Neuronal stem cell (in vitro differentiated cells): ENCODE data around the gene LAD1.

Source experiments
- DNase-seq: peaks from one replicate; pipeline ENCODE4 v3.0.0-alpha.2; 2013; ENCODE audit warnings: low spot score
- H2AFZ ChIP-seq: one replicate; pipeline ENCODE4 v1.6.1; 2013; ENCODE audit warnings: mild to moderate bottlenecking, low read length, inconsistent platforms
- H2AK5ac ChIP-seq: 2 replicates; pipeline ENCODE4 v1.6.1; 2013; ENCODE audit warnings: low read depth, mild to moderate bottlenecking, inconsistent platforms, low read length, moderate library complexity, mixed read lengths
- H2BK120ac ChIP-seq: 2 replicates; pipeline ENCODE4 v1.6.1; 2013; ENCODE audit warnings: low read depth, mild to moderate bottlenecking, inconsistent platforms, low read length, moderate library complexity, mixed read lengths
- H2BK12ac ChIP-seq: one replicate; pipeline ENCODE4 v1.6.1; 2013; ENCODE audit warnings: low read length, inconsistent platforms
- H2BK15ac ChIP-seq: 2 replicates; pipeline ENCODE4 v1.6.1; 2013; ENCODE audit warnings: mild to moderate bottlenecking, low read length, inconsistent platforms, mixed read lengths
- H2BK5ac ChIP-seq: one replicate; pipeline ENCODE4 v1.6.1; 2013; ENCODE audit warnings: inconsistent platforms, mild to moderate bottlenecking, low read length, moderate library complexity
- H3K14ac ChIP-seq: one replicate; pipeline ENCODE4 v1.6.1; 2013; ENCODE audit warnings: low read length, inconsistent platforms
- H3K18ac ChIP-seq: 2 replicates; pipeline ENCODE4 v1.6.1; 2013; ENCODE audit warnings: low read length, inconsistent platforms
- H3K23ac ChIP-seq: 2 replicates; pipeline ENCODE4 v1.6.1; 2013; ENCODE audit warnings: low read depth, mild to moderate bottlenecking, mixed read lengths, low read length, inconsistent platforms; ENCODE audit not compliant: poor library complexity
- H3K27ac ChIP-seq: replicated peaks from 3 replicates; pipeline ENCODE4 v1.5.1; 2013; ENCODE audit warnings: low read length, inconsistent platforms
- H3K27me3 ChIP-seq, 3 experiments: 2 replicates each; pipeline ENCODE4 v1.6.1; 2013; ENCODE audit warnings: low read length in 3 of 3, mild to moderate bottlenecking in 2 of 3, inconsistent platforms in 1 of 3, low read depth in 1 of 3, mixed read lengths in 1 of 3, moderate library complexity in 1 of 3; ENCODE audit not compliant: control insufficient read depth in 3 of 3, insufficient read depth in 3 of 3
- H3K36me3 ChIP-seq, 2 donors: replicated peaks in 1 of 2; 2 replicates each; pipeline ENCODE4 v1.6.1; 2013; ENCODE audit warnings: low read length in 2 of 2; ENCODE audit not compliant: control insufficient read depth in 2 of 2, insufficient read depth in 2 of 2
- H3K4ac ChIP-seq: 2 replicates; pipeline ENCODE4 v1.6.1; 2013; ENCODE audit warnings: inconsistent platforms, mild to moderate bottlenecking, low read length, moderate library complexity
- H3K4me1 ChIP-seq, 2 donors: 1 replicate in 1 of 2; 2 replicates in 1 of 2; pipeline ENCODE4 v1.6.1; 2013; ENCODE audit warnings: low read length in 2 of 2, low read depth in 1 of 2; ENCODE audit not compliant: control insufficient read depth in 2 of 2, insufficient read depth in 1 of 2
- H3K4me2 ChIP-seq: one replicate; pipeline ENCODE4 v1.6.1; 2013; ENCODE audit warnings: mild to moderate bottlenecking, low read length, inconsistent platforms; ENCODE audit not compliant: insufficient read depth, poor library complexity, severe bottlenecking
- H3K4me3 ChIP-seq, 2 donors: 2 replicates each; pipeline ENCODE4 v1.5.1; 2013; ENCODE audit warnings: low read length in 2 of 2, mild to moderate bottlenecking in 2 of 2, inconsistent platforms in 1 of 2, moderate library complexity in 1 of 2
- H3K79me1 ChIP-seq: one replicate; pipeline ENCODE4 v1.6.1; 2013; ENCODE audit warnings: low read depth, mild to moderate bottlenecking, inconsistent platforms, low read length, moderate library complexity
- H3K9ac ChIP-seq: one replicate; pipeline ENCODE4 v1.6.1; 2013; ENCODE audit warnings: mild to moderate bottlenecking, low read depth, low read length, inconsistent platforms; ENCODE audit not compliant: poor library complexity
- H3K9me3 ChIP-seq, 2 donors: replicated peaks in 1 of 2; 2 replicates each; pipeline versions ENCODE3 to v1.6.1; 2013; ENCODE audit warnings: low read length in 2 of 2, mild to moderate bottlenecking in 2 of 2, inconsistent platforms in 1 of 2, low read depth in 1 of 2, mixed read lengths in 1 of 2, moderate library complexity in 1 of 2; ENCODE audit not compliant: control insufficient read depth in 2 of 2, insufficient read depth in 1 of 2
- H4K8ac ChIP-seq: one replicate; pipeline ENCODE4 v1.6.1; 2013; ENCODE audit warnings: low read depth, mild to moderate bottlenecking, inconsistent platforms, low read length, moderate library complexity
- H4K91ac ChIP-seq: one replicate; pipeline ENCODE4 v1.6.1; 2013; ENCODE audit warnings: low read length, low read depth, mild to moderate bottlenecking, inconsistent platforms; ENCODE audit not compliant: poor library complexity
- WGBS, 2 donors: extraction: QIAGEN DNeasy Blood & Tissue Kit; methylation state at CpG; one replicate each; pipeline ENCODE4 v1.1.7; 2013; ENCODE audit warnings: missing lambda C conversion rate in 2 of 2, mixed read lengths in 1 of 2; ENCODE audit not compliant: insufficient read length in 2 of 2, insufficient replicate concordance in 1 of 2; ENCODE audit errors: extremely low coverage in 2 of 2; 5-methylcytosine and 5-hydroxymethylcytosine counted together

LAD1 gene

DNA sequence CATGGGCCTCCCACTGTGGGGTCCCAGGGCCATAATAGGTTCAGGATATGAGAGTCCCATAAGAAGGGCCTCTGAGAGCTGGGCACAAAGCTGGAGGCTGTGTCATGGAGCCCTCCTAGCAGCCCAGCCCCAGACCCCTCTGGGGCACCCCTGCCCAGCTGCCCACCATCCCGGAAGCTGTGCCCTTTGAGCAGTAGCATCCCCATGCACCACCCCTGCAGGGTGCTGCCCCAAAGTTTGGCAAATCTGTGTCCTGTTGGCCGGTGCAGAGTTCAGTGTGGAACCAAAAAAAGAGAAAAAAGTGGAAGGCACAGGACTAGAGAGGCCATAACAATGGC is 39.3 kb downstream of the LAD1 start:
- H3K27ac ChIP-seq = no peak overlapping the region
- H4K91ac ChIP-seq = no peak overlapping the region
- peaks cover 0 to 23% (median 0%) of the 10 kb centered on the region in 3 experiments for H3K27me3 ChIP-seq
- no peak overlapping the region for H3K23ac ChIP-seq
- H3K79me1 ChIP-seq = peaks cover 4% of the 10 kb centered on the region
- peak overlapping the region; percentile 16 for H3K18ac ChIP-seq
- H2BK5ac ChIP-seq = no peak overlapping the region
- no peak overlapping the region for H2AFZ ChIP-seq
- H3K9me3 ChIP-seq = no peaks in the 10 kb centered on the region
- H3K4ac ChIP-seq = no peak overlapping the region
- H2BK12ac ChIP-seq = no peak overlapping the region
- peak overlapping the region; percentile 95 for H2BK15ac ChIP-seq
- no peak overlapping the region for H2BK120ac ChIP-seq
- H3K9ac ChIP-seq = no peak overlapping the region
- H3K4me1 ChIP-seq = peaks cover 0 to 15% of the 10 kb centered on the region in 2 donors
- H3K36me3 ChIP-seq = no peaks in the 10 kb centered on the region
- no peak overlapping the region for H3K4me3 ChIP-seq
- peak overlapping the region; percentile 91 for H2AK5ac ChIP-seq
- no CpG with 5 or more reads among the region's 2 CpGs for WGBS, 2 donors
- H3K4me2 ChIP-seq = no peak overlapping the region
- no peak overlapping the region for H3K14ac ChIP-seq
- no peak for DNase-seq
- H4K8ac ChIP-seq = no peak overlapping the region

DNA sequence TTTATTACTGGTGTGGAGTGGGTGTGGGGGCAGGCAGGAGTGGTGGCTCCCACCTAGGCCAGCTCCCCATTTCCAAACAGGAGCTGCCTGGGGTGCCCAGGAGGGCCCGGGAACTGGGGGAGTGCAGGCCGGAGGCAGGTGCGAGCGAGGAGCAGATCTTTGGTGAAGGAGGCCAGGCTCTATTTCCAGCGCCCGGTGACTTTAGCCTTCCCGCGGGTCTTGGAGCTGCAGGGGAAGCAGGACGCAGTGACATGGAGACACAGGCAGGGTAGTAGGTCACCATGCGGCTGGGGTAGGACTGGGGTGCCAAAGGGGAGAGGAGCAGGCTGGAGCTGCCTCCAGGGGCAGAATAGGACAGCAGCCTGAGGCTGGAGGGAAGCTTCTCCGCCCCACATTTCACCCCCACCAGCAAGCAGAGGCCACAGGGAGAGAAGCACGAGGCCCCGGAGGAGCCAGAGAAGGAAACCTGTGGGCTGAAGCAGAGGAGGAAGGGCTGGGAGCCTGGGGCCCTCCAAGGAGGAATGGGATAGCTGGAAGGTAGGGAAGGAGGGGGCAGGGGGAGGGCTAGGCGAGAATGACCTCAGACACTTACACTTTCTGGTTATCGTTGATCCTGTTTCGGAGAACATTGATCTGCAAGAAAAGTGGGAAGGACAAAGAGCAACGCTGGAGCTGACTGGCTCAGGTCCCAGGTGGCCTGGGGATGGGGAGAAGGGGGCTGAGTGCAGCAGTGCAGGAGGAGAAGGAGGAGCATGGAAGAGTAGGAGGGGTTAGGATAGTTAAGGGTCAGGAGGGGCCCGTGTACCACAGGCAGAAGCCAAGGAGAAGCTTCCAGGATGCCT is 39.9 kb downstream of the LAD1 start:
- peaks cover 0 to 15% of the 10 kb centered on the region in 2 donors for H3K4me1 ChIP-seq
- no peak overlapping the region for H2BK5ac ChIP-seq
- DNase-seq = no peak
- peak overlapping the region; percentile 89 for H3K18ac ChIP-seq
- peak overlapping the region; percentile 10 for H2BK12ac ChIP-seq
- no CpG with 5 or more reads among the region's 18 CpGs for WGBS, 2 donors
- no peaks in the 10 kb centered on the region for H3K36me3 ChIP-seq
- H3K27ac ChIP-seq = no peak overlapping the region
- H3K4me3 ChIP-seq = no peak overlapping the region
- H2BK15ac ChIP-seq = peak overlapping the region; percentile 95
- H4K8ac ChIP-seq = no peak overlapping the region
- peak overlapping the region; percentile 98 for H3K4ac ChIP-seq
- H3K23ac ChIP-seq = no peak overlapping the region
- no peaks in the 10 kb centered on the region for H3K9me3 ChIP-seq
- peak overlapping the region; percentile 91 for H2AK5ac ChIP-seq
- no peak overlapping the region for H2AFZ ChIP-seq
- H3K4me2 ChIP-seq = no peak overlapping the region
- H4K91ac ChIP-seq = peak overlapping the region; percentile 73
- peaks cover 4% of the 10 kb centered on the region for H3K79me1 ChIP-seq
- peaks cover 0 to 23% (median 0%) of the 10 kb centered on the region in 3 experiments for H3K27me3 ChIP-seq
- peak overlapping the region; percentile 78 for H2BK120ac ChIP-seq
- H3K9ac ChIP-seq = no peak overlapping the region
- H3K14ac ChIP-seq = peak overlapping the region; percentile 15

DNA sequence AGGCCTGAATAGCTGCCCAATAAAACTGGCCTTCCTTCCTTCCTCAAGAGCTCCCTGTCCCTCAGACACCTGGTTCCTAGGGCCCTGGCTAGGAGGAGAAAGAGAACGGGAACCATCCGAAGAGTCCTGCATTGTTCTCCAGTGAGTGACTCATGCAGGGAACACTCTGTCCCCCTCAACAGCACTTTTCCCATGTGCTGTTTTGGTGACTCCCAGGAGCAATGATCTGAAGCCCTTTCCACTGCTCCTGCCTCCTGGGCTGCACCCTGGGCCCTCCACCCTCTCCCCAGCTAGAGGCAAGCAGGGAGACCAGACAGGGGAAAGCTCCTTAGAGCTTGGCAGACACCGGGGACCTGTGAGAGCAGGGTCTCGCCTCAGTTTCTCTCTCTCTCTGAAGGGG is 40.5 kb downstream of the LAD1 start:
- H3K9me3 ChIP-seq = no peaks in the 10 kb centered on the region
- H3K23ac ChIP-seq = no peak overlapping the region
- peaks cover 4% of the 10 kb centered on the region for H3K79me1 ChIP-seq
- no peak for DNase-seq
- peaks cover 0 to 15% of the 10 kb centered on the region in 2 donors for H3K4me1 ChIP-seq
- no peak overlapping the region for H3K27ac ChIP-seq
- no peak overlapping the region for H3K4ac ChIP-seq
- H2BK120ac ChIP-seq = peak overlapping the region; percentile 78
- peak overlapping the region; percentile 95 for H2BK15ac ChIP-seq
- H3K14ac ChIP-seq = peak overlapping the region; percentile 15
- no peaks in the 10 kb centered on the region for H3K36me3 ChIP-seq
- no peak overlapping the region for H3K4me3 ChIP-seq
- no CpG with 5 or more reads among the region's 4 CpGs for WGBS, 2 donors
- H2BK12ac ChIP-seq = no peak overlapping the region
- no peak overlapping the region for H3K4me2 ChIP-seq
- no peak overlapping the region for H4K91ac ChIP-seq
- H3K9ac ChIP-seq = no peak overlapping the region
- no peak overlapping the region for H2AFZ ChIP-seq
- H4K8ac ChIP-seq = no peak overlapping the region
- H3K18ac ChIP-seq = peak overlapping the region; percentile 84
- peak overlapping the region; percentile 91 for H2AK5ac ChIP-seq
- H2BK5ac ChIP-seq = no peak overlapping the region
- H3K27me3 ChIP-seq = peaks cover 0 to 23% (median 0%) of the 10 kb centered on the region in 3 experiments

DNA sequence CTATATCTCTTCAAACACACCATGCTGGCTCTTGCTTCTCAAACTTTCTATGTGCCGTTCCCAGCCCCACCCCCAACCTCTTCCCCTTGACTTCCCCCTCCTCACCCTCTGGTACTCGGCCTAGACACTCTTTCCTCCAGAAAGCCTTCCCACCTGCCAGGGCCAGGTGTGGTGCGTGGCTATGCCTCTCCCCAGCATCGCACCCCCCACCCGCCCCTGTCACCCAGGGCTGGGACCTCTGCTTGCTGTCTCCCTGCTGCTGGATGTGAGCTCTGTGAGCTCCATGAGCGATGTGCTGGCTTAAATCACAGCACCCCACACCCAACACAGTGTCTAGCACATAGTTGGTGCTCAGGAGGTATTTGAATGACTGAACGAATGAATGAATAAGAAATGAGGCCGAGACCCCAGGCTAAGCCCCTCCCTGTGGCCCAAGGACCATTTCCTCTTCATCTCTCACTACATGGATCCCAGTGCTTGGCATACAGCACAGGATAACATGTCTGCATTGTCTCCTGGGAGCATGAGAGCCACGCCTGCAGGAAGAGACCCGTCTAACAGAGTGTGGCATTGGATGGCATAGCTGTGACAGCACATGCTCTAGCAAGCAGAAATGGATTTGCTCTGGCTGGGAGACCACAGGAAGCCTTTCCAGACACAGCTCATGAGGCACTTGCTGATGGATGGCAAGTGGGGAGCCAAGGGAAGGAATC is 41.3 kb downstream of the LAD1 start:
- no peak overlapping the region for H3K9ac ChIP-seq
- WGBS, 2 donors = no CpG with 5 or more reads among the region's 10 CpGs

More for the DNA sequence above, 41.3 kb downstream of the LAD1 start:
- peak overlapping the region; percentile 1 for H2AK5ac ChIP-seq
- no peak overlapping the region for H3K27ac ChIP-seq
- no peak for DNase-seq
- no peak overlapping the region for H2AFZ ChIP-seq
- H3K4me3 ChIP-seq = no peak overlapping the region
- H3K23ac ChIP-seq = no peak overlapping the region
- H3K27me3 ChIP-seq = peaks cover 0 to 18% (median 0%) of the 10 kb centered on the region in 3 experiments
- H2BK12ac ChIP-seq = no peak overlapping the region
- H3K18ac ChIP-seq = peak overlapping the region; percentile 84
- peak overlapping the region; percentile 61 for H3K14ac ChIP-seq
- no peak overlapping the region for H2BK15ac ChIP-seq
- H2BK120ac ChIP-seq = no peak overlapping the region
- H4K91ac ChIP-seq = no peak overlapping the region
- no peaks in the 10 kb centered on the region for H3K9me3 ChIP-seq
- peaks cover 0 to 15% of the 10 kb centered on the region in 2 donors for H3K4me1 ChIP-seq
- H3K4ac ChIP-seq = no peak overlapping the region
- peak overlapping the region; percentile 73 for H4K8ac ChIP-seq
- H2BK5ac ChIP-seq = no peak overlapping the region
- no peak overlapping the region for H3K4me2 ChIP-seq
- H3K36me3 ChIP-seq = no peaks in the 10 kb centered on the region
- H3K79me1 ChIP-seq = peaks cover 4% of the 10 kb centered on the region
